Activated CD4-positive, alpha-beta T cell treated with anti-CD3 and anti-CD28 coated beads, Interleukin-2, amount 10 ng/mL, durations not matched to agents 7 days and 5 days (primary cell): Measurements from ENCODE around the gene REC114. TPM values are rescaled to one million over a fixed set of nuclear protein-coding genes. Genes with fewer than 3 reads are reported as not detected.

Source experiments
- CTCF ChIA-PET: fragments of 350-600 bp; sonication (Branson Sonifier 250); formaldehyde crosslinking; loops from one replicate; lab custom pipeline; 2021; ENCODE audit warnings: antibody characterized with exemption; lab: Charles Lee
- POLR2A ChIA-PET: fragments of 350-600 bp; sonication (Branson Sonifier 250); formaldehyde crosslinking; loops from one replicate; lab custom pipeline; 2021; ENCODE audit warnings: antibody characterized with exemption; lab: Charles Lee
- DNase-seq: peaks from one replicate; pipeline ENCODE4 v3.0.0-alpha.2; 2020
- H3K27ac Mint-ChIP-seq: one replicate; pipeline ENCODE4 v1.8.0; 2021; ENCODE audit warnings: mild to moderate bottlenecking, moderate library complexity, mixed read lengths
- H3K27me3 Mint-ChIP-seq: one replicate; pipeline ENCODE4 v1.8.0; 2021; ENCODE audit warnings: mixed read lengths
- H3K36me3 Mint-ChIP-seq: one replicate; pipeline ENCODE4 v1.8.0; 2021; ENCODE audit warnings: low read depth, mixed read lengths
- H3K4me1 Mint-ChIP-seq: one replicate; pipeline ENCODE4 v1.8.0; 2021; ENCODE audit warnings: mixed read lengths
- H3K4me3 Mint-ChIP-seq: one replicate; pipeline ENCODE4 v1.8.0; 2021; ENCODE audit warnings: mild to moderate bottlenecking, moderate library complexity, mixed read lengths
- H3K9me3 Mint-ChIP-seq: one replicate; pipeline ENCODE4 v1.8.0; 2021; ENCODE audit warnings: mixed read lengths
- total RNA-seq, 2 experiments: library from RNA; stranded (reverse); gene quantifications; one replicate each; pipeline ENCODE4 v1.2.3, GENCODE V29; 2021

REC114 gene
- total RNA-seq, 2 experiments from 2014 or later = not detected

GRCh38 chr15:73607405-73607804, 164.4 kb downstream of the REC114 start:
- Mint-ChIP-seq H3K27me3 (no peaks in the 10 kb centered on the region), H3K36me3 (no peaks in the 10 kb centered on the region), H3K27ac (no peak overlapping the region), H3K9me3 (no peaks in the 10 kb centered on the region), H3K4me3 (no peak overlapping the region), H3K4me1 (peaks cover 27% of the 10 kb centered on the region)
- ChIA-PET POLR2A (no interaction called here), CTCF (interaction anchor here (1.0 to 3.2 kb wide), 5 partner anchors 10 to 44 kb away, joined by 3 to 9 read pairs (median 4); no protein-coding TSS in a partner anchor)
- DNase-seq = no peak

DNA sequence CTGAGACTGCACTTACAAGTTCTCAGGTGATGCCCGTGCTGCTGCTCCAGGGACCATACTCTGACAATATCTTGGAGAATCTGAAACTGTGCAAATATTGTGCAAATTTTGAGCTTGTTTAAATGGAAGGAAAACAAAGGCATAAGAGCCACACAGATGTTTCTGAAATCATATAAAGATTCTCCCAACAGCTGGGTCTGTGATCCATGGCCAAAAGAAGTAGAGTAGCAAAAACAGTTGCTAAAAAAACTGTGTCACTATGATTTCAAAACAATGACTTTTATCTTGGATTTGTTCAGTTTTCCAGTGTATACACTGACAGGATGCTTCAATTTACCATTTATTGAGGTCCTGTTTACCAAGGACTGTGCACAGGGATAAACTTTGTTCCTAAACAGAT, 164.9 kb downstream of the REC114 start:
- H3K36me3 Mint-ChIP-seq = no peaks in the 10 kb centered on the region
- POLR2A ChIA-PET = no interaction called here
- peaks cover 27% of the 10 kb centered on the region for H3K4me1 Mint-ChIP-seq
- no peak overlapping the region for H3K27ac Mint-ChIP-seq
- no peak for DNase-seq
- no peak overlapping the region for H3K4me3 Mint-ChIP-seq
- no peaks in the 10 kb centered on the region for H3K27me3 Mint-ChIP-seq
- CTCF ChIA-PET = interaction anchor here (1.0 to 3.2 kb wide), 4 partner anchors 9 to 43 kb away, joined by 3 to 9 read pairs (median 4); no protein-coding TSS in a partner anchor
- no peaks in the 10 kb centered on the region for H3K9me3 Mint-ChIP-seq

DNA sequence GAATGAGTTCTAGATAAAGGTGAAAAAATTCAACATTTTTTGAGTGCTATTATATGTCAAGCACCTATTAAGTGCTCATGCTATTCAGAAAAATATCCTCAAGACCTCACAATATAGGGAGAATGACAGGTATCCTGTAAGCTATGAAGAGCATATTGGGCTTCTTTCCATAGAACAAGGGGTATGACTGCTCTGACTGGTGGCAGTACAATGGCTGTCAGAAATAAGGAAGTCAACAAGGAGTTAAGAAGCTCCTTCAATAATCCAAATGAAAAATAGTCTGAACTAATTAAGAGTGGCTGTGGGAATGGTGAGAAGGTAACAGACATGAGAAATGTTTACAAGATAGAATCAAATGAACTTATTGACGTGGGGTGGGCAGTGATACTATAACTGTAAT, 165.5 kb downstream of the REC114 start:
- peaks cover 27% of the 10 kb centered on the region for H3K4me1 Mint-ChIP-seq
- H3K36me3 Mint-ChIP-seq = no peaks in the 10 kb centered on the region
- ChIA-PET POLR2A (no interaction called here), CTCF (interaction anchor here (1.7 to 3.2 kb wide), 3 partner anchors 9 to 28 kb away, joined by 5 to 12 read pairs (median 9); no protein-coding TSS in a partner anchor)
- H3K27me3 Mint-ChIP-seq = no peaks in the 10 kb centered on the region
- DNase-seq = no peak
- H3K4me3 Mint-ChIP-seq = no peak overlapping the region
- H3K27ac Mint-ChIP-seq = no peak overlapping the region
- no peaks in the 10 kb centered on the region for H3K9me3 Mint-ChIP-seq

DNA sequence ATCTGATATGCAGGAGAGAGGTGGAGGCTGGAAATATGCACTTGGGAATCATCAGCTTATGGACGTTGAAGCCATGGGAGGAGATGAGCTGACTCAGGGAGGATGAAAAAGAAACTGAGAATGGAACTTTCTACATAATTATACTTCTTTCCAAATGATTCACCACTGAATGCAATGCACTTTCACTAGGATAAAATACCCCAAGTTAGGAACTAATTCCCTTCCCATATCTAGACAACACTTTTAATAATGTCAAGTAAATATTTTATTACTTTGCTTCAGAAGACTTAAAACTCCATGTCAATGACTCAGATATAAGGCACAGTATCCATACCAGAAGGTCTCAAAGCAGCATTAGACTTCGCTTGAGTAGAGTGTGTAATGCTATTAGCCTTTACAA, 166.0 kb downstream of the REC114 start:
- ChIA-PET POLR2A (no interaction called here), CTCF (interaction anchor here (1.7 to 1.8 kb wide), 2 partner anchors 11 to 27 kb away, joined by 5 to 12 read pairs; no protein-coding TSS in a partner anchor)
- Mint-ChIP-seq H3K27ac (no peak overlapping the region), H3K36me3 (no peaks in the 10 kb centered on the region), H3K27me3 (no peaks in the 10 kb centered on the region), H3K9me3 (no peaks in the 10 kb centered on the region), H3K4me1 (peaks cover 27% of the 10 kb centered on the region), H3K4me3 (no peak overlapping the region)
- no peak for DNase-seq

Other genes with a start within 250 kb of the REC114 start
- gene HCN4, start 74.2 kb upstream of the REC114 start, total RNA-seq = not detected
- gene NPTN, start 190.2 kb downstream of the REC114 start, total RNA-seq = 10 to 100 TPM; 41.4 to 50.6 TPM
- gene CD276, start 241.2 kb downstream of the REC114 start, total RNA-seq = under 1 TPM; 0.37 to 0.96 TPM